HG03442 (cell line): ENCODE measurements around the gene MRPS12.

Source experiments
- ATAC-seq: cut with Tn5 transposase; IDR thresholded peaks from one replicate; pipeline ENCODE4 v1.9.1; 2021; ENCODE audit warnings: mild to moderate bottlenecking, moderate library complexity; ENCODE audit not compliant: unreplicated experiment

The MRPS12 gene

GRCh38 chr19:38970664-38971532, 40.2 kb downstream of the MRPS12 start:
- no peak for ATAC-seq

GRCh38 chr19:38971672-38972071, 40.9 kb downstream of the MRPS12 start:
- ATAC-seq: no peak

GRCh38 chr19:38974624-38975213, 44.0 kb downstream of the MRPS12 start:
- no peak for ATAC-seq

GRCh38 chr19:38975214-38975860, 44.6 kb downstream of the MRPS12 start, which contains the start of gene FBXO17:
Gene FBXO17 (minus strand): TSS chr19:38975742. CDS start chr19:38950319, 25,423 bp downstream.
- ATAC-seq: no peak

GRCh38 chr19:38975861-38976271, 45.1 kb downstream of the MRPS12 start:
- no peak for ATAC-seq

GRCh38 chr19:38977445-38978325, 46.9 kb downstream of the MRPS12 start:
- ATAC-seq: peak; percentile 77

- ATAC-seq: no peak
Measured at GRCh38 chr19:38978326-38978689, 47.6 kb downstream of the MRPS12 start.

- ATAC-seq: no peak
Measured at GRCh38 chr19:38979812-38980211, 49.1 kb downstream of the MRPS12 start.

- no peak for ATAC-seq
Measured at GRCh38 chr19:38980583-38981374, 50.0 kb downstream of the MRPS12 start.
